ENCODE measurements around the gene PPP1R7. TPM values are rescaled to one million over a fixed set of nuclear protein-coding genes. Genes with fewer than 3 reads are reported as not detected.

PPP1R7 gene
- total and polyA plus RNA-seq, 10 donors, result 36.1 to 89.3 (median 48.8) TPM

GRCh38 chr2:241142063-241142462 is 8.2 kb upstream of the PPP1R7 start:
- H3K27ac ChIP-seq, result no peak overlapping the region
- H3K9me3 ChIP-seq, result no peaks in the 10 kb centered on the region
- intact Hi-C loops (cut with DNase I; ENCODE audit: low total_unique reads), result no loop called here
- no peaks in the 10 kb centered on the region for H3K27me3 ChIP-seq (replicated peaks in 1 of 7)
- no peak for TF ChIP-seq POLR2A (IDR thresholded peaks at IDR 0.05)
- no peak for TF ChIP-seq CTCF (IDR thresholded peaks at IDR 0.05 in 8 of 11, conservative IDR thresholded peaks at IDR 0.05 in 3 of 11)
- no peak for TF ChIP-seq POLR2AphosphoS5 (IDR thresholded peaks at IDR 0.05)
- no peaks in the 10 kb centered on the region for H3K4me1 ChIP-seq
- no peak for DNase-seq
- WGBS, 5 donors, result 88 to 97% (median 94%) methylated on average over 6 of the region's 6 CpGs
- H3K4me3 ChIP-seq, result no peak overlapping the region
- peaks cover 0 to 47% (median 5%) of the 10 kb centered on the region in 6 donors for H3K36me3 ChIP-seq

DNA sequence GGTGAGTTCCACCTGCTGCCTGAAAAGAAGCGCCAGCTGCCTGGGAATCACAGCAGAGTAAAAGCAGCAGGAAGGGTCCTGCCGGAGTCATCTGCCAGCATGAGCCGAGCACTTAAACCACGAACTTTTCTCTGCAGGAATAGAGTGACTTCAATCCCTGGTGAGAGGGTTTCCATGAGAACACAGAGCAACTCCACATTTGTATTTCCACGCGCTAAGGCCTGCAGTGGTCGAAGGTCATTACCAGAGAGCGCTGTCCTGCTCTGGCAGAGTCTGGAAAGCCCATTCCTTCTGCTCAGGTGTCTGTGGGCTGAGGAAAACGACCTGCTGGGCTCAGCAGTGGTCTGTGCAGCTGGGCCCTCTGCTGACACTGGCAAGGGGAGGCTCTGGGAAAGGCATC is 7.7 kb upstream of the PPP1R7 start:
- peak; percentile 46 for DNase-seq
- H3K27me3 ChIP-seq (replicated peaks in 1 of 7), result no peaks in the 10 kb centered on the region
- H3K4me1 ChIP-seq, result peaks cover 0 to 2% (median 0%) of the 10 kb centered on the region in 6 donors
- intact Hi-C loops (cut with DNase I; ENCODE audit: low total_unique reads), result no loop called here
- no peak for TF ChIP-seq POLR2A (IDR thresholded peaks at IDR 0.05)
- TF ChIP-seq CTCF (IDR thresholded peaks at IDR 0.05 in 8 of 11, conservative IDR thresholded peaks at IDR 0.05 in 3 of 11), result no peak
- no peak for TF ChIP-seq POLR2AphosphoS5 (IDR thresholded peaks at IDR 0.05)
- no peaks in the 10 kb centered on the region for H3K9me3 ChIP-seq
- H3K4me3 ChIP-seq, result no peak overlapping the region
- WGBS, 5 donors, result 87 to 94% (median 92%) methylated on average over 7 to 9 of the region's 9 CpGs
- peaks cover 0 to 42% (median 4%) of the 10 kb centered on the region in 6 donors for H3K36me3 ChIP-seq
- no peak overlapping the region for H3K27ac ChIP-seq

GRCh38 chr2:241146286-241146685 is 4.0 kb upstream of the PPP1R7 start:
- H3K9me3 ChIP-seq, result no peaks in the 10 kb centered on the region

DNA sequence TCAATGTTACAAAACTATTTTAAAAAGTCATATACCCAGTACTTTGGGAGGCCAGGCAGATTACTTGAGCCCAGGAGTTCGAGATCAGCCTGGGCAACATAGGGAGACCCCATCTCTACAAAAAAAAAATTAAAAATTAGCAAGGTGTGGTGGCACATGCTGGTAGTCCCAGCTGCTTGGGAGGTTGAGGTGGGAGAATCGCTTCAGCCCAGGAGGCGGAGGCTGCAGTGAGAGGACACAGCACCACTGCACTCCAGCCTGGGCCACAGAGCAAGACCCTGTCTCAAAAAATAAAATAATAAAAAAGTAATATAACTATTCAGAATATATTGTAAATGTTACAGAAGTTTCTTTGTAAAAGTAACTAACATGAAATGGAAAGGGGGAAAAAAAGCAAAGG is 2.9 kb upstream of the PPP1R7 start:
- Histone ChIP-seq H3K27me3 (replicated peaks in 1 of 7) (no peaks in the 10 kb centered on the region), H3K4me3 (no peak overlapping the region), H3K9me3 (no peaks in the 10 kb centered on the region), H3K27ac (no peak overlapping the region), H3K4me1 (peaks cover 12 to 40% (median 31%) of the 10 kb centered on the region in 6 donors), H3K36me3 (peaks cover 0 to 11% (median 0%) of the 10 kb centered on the region in 6 donors)
- intact Hi-C loops (cut with DNase I; ENCODE audit: low total_unique reads), result no loop called here
- no peak for DNase-seq
- WGBS, 5 donors, result 92 to 99% (median 94%) methylated on average over 3 of the region's 3 CpGs
- TF ChIP-seq POLR2A (IDR thresholded peaks at IDR 0.05) (no peak), CTCF (IDR thresholded peaks at IDR 0.05 in 8 of 11, conservative IDR thresholded peaks at IDR 0.05 in 3 of 11) (no peak), POLR2AphosphoS5 (IDR thresholded peaks at IDR 0.05) (no peak)

More at GRCh38 chr2:241146286-241146685, 4.0 kb upstream of the PPP1R7 start:
- Histone ChIP-seq H3K4me3 (no peak overlapping the region), H3K27ac (no peak overlapping the region), H3K36me3 (peaks cover 0 to 17% (median 0%) of the 10 kb centered on the region in 6 donors), H3K4me1 (peaks cover 12 to 29% (median 20%) of the 10 kb centered on the region in 6 donors), H3K27me3 (replicated peaks in 1 of 7) (no peaks in the 10 kb centered on the region)
- DNase-seq, result no peak
- intact Hi-C loops (cut with DNase I; ENCODE audit: low total_unique reads), result no loop called here
- TF ChIP-seq CTCF (IDR thresholded peaks at IDR 0.05 in 8 of 11, conservative IDR thresholded peaks at IDR 0.05 in 3 of 11) (no peak), POLR2AphosphoS5 (IDR thresholded peaks at IDR 0.05) (no peak), POLR2A (IDR thresholded peaks at IDR 0.05) (no peak)
- 69 to 88% (median 74%) methylated on average over 4 of the region's 4 CpGs for WGBS, 5 donors
